ENCODE results near the gene NR3C2. TPM values are rescaled to one million over a fixed set of nuclear protein-coding genes. Genes with fewer than 3 reads are reported as not detected.

The NR3C2 gene
- total RNA-seq, 1 experiment from 2014 or later = 2.7 TPM

GRCh38 chr4:148266921-148267320 is 175.3 kb downstream of the NR3C2 start:
- BruUV-seq (replicated peaks) = no TSS peak
- H3K9me2 ChIP-seq (ENCODE audit: insufficient read depth) = no peaks in the 10 kb centered on the region
- ChIA-PET POLR2A (no interaction called here), RAD21 (ENCODE audit: low non-redundant PET in 1 of 2, low total read pairs in 2 of 2, uncharacterized antibody in 2 of 2, unreplicated experiment in 2 of 2) (no interaction called here), CTCF (no interaction called here)
- DNase-seq (ENCODE audit: low read depth, low spot score) (no peak), ATAC-seq (no peak)
- intact Hi-C loops (cut with micrococcal nuclease) = no loop called here
- no peaks in the 10 kb centered on the region for H3K27me3 ChIP-seq (ENCODE audit: insufficient read depth, low read length)
- no peaks in the 10 kb centered on the region for H3K9me3 ChIP-seq (ENCODE audit: control insufficient read depth in 1 of 2, insufficient read depth in 1 of 2, low read depth in 1 of 2, low read length in 2 of 2)
- no peak overlapping the region for H3K27ac ChIP-seq (ENCODE audit: low read depth, low read length)
- no peaks in the 10 kb centered on the region for H3K36me3 ChIP-seq (ENCODE audit: control insufficient read depth in 1 of 2, insufficient read depth in 2 of 2, low read length in 2 of 2)
- TF ChIP-seq POLR2A (IDR thresholded peaks at IDR 0.05; ENCODE audit: borderline replicate concordance, extremely low read depth, insufficient read depth, insufficient read length) = no peak
- no peak for TF ChIP-seq EGR1 (IDR thresholded peaks at IDR 0.05; ENCODE audit: low read depth)
- TF ChIP-seq ZNF274 (IDR thresholded peaks at IDR 0.05; ENCODE audit: low read depth, low read length) = no peak
- no peak for TF ChIP-seq FOSL1 (IDR thresholded peaks at IDR 0.05; ENCODE audit: low read depth)
- TF ChIP-seq EZH2phosphoT487 (IDR thresholded peaks at IDR 0.05; ENCODE audit: borderline replicate concordance) = no peak
- TF ChIP-seq CTCF (IDR thresholded peaks at IDR 0.05 in 2 of 3, conservative IDR thresholded peaks at IDR 0.05 in 1 of 3; ENCODE audit: borderline replicate concordance in 1 of 3, insufficient read depth in 1 of 3, low read depth in 2 of 3, low read length in 2 of 3) = no peak
- no peak for TF ChIP-seq ZBTB33 (IDR thresholded peaks at IDR 0.05; ENCODE audit: extremely low read depth, insufficient replicate concordance, low read length)
- TF ChIP-seq POLR2AphosphoS5 (IDR thresholded peaks at IDR 0.05; ENCODE audit: low read depth, low read length) = no peak
- TF ChIP-seq EZH2 (IDR thresholded peaks at IDR 0.05) = no peak
- TF ChIP-seq JUND (IDR thresholded peaks at IDR 0.05) = no peak
- no peak for TF ChIP-seq ELF1 (IDR thresholded peaks at IDR 0.05; ENCODE audit: borderline replicate concordance, low read depth)
- no peaks in the 10 kb centered on the region for H3K79me2 ChIP-seq (ENCODE audit: insufficient read depth, low read length)
- H3K4me2 ChIP-seq (ENCODE audit: low read length) = no peak overlapping the region
- no peaks in the 10 kb centered on the region for H3K4me1 ChIP-seq (ENCODE audit: control insufficient read depth in 1 of 2, insufficient read depth in 2 of 2, low read length in 2 of 2)
- H2AFZ ChIP-seq (ENCODE audit: low read depth, low read length, poor library complexity, severe bottlenecking) = no peak overlapping the region
- no peaks in the 10 kb centered on the region for H4K20me1 ChIP-seq (ENCODE audit: insufficient read depth)
- no peak overlapping the region for H3K9ac ChIP-seq (ENCODE audit: low read length)
- H3K4me3 ChIP-seq (replicated peaks in 1 of 2; ENCODE audit: low read depth in 1 of 2, low read length in 2 of 2) = no peak overlapping the region
